Activated CD4-positive, alpha-beta T cell treated with anti-CD3 and anti-CD28 coated beads, Interleukin-10, Interleukin-2, amounts not matched to agents 100 ng/mL and 50 ng/mL, durations not matched to agents 16 hours and 8 hours (primary cell): ENCODE results near the gene RPL10A.
"Not testable (repeated sequence)": the region's sequence is repeated elsewhere in the genome, so short reads cannot be mapped to it uniquely, and the experiment has no call there.

Experiments used
- DNase-seq: peaks from one replicate; pipeline ENCODE4 v3.0.0-alpha.2; 2020

RPL10A gene

GRCh38 chr6:35468181-35468979 is at the start of gene RPL10A:
TSS of gene RPL10A (plus strand) at chr6:35468401. CDS start at chr6:35468435, 34 bp downstream.
- DNase-seq, result peak; percentile 98

- peak; percentile 29 for DNase-seq
These were observed 48.8 kb upstream of the RPL10A start for GRCh38 chr6:35419417-35419816.

- no peak for DNase-seq
These were observed 48.2 kb upstream of the RPL10A start for GRCh38 chr6:35419961-35420360.

- DNase-seq, result no peak
These were observed 42.9 kb upstream of the RPL10A start for GRCh38 chr6:35425284-35425683.

GRCh38 chr6:35426074-35426473 is 42.1 kb upstream of the RPL10A start:
- DNase-seq, result no peak

GRCh38 chr6:35427435-35427834 is 40.8 kb upstream of the RPL10A start:
- no peak for DNase-seq

DNA sequence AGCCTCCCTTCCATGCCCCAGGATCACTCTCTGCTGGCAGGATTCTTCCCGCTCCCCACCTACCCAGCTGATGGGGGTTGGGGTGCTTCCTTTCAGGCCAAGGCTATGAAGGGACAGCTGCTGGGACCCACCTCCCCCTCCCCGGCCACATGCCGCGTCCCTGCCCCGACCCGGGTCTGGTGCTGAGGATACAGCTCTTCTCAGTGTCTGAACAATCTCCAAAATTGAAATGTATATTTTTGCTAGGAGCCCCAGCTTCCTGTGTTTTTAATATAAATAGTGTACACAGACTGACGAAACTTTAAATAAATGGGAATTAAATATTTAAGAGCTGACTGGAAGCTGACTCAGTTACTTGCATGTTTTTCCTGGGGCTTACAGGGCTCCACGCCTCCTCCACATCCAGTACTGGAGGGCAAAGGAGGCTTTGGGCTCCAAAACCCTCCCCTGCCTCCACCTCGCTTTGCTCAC is 40.3 kb upstream of the RPL10A start:
- no peak for DNase-seq

- no peak for DNase-seq
These were observed 39.6 kb upstream of the RPL10A start for GRCh38 chr6:35428421-35429149.

GRCh38 chr6:35429463-35429862 is 38.7 kb upstream of the RPL10A start:
- DNase-seq, result no peak

GRCh38 chr6:35432291-35432690 is 35.9 kb upstream of the RPL10A start:
- no peak for DNase-seq

GRCh38 chr6:35432702-35433101 is 35.5 kb upstream of the RPL10A start:
- DNase-seq, result not testable (repeated sequence)

GRCh38 chr6:35435074-35435837 is 32.9 kb upstream of the RPL10A start:
- no peak for DNase-seq

- no peak for DNase-seq
These were observed 31.9 kb upstream of the RPL10A start for GRCh38 chr6:35436071-35436857.

GRCh38 chr6:35438378-35439065 is 29.7 kb upstream of the RPL10A start:
- DNase-seq, result not testable (repeated sequence)

DNA sequence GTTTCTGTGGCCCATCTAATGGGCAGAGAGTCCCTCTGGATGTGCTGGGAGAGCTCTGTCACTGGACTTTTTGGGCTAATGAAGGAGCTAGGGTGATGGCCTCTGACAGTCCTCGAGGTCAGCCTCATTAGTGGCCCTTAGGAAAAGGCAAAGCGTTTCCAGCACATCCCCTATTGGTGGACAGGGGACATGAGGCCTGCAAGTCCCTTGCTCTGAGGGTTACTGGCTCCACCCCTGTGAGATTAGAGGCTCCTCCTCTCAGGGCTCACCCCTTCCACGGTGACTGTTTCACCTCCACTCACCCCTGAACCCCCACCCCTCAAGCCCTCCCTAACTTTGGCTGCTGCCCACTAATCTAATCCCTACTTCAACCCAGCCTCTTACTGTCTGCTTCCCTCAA is 28.9 kb upstream of the RPL10A start:
- DNase-seq, result no peak

DNA sequence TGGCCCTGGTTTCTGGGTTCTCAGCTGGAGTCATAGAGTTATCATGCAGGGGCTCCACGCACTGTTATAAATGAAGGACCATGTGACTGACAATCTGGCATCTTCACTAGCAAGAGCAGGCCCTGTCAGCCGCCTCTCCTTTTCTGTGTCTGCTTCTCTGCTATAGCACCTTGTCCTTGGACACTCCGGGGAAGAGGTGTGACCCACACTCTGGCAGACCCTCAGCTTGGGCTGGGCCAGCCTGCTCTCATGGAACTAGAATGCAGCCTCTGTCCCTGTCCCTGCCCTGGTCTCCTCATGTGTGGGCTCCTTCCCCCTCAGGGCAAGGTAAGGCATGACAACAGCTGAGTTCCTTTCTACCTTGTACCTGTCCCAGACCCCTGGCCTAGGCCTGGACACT is 27.0 kb upstream of the RPL10A start:
- DNase-seq, result no peak

DNA sequence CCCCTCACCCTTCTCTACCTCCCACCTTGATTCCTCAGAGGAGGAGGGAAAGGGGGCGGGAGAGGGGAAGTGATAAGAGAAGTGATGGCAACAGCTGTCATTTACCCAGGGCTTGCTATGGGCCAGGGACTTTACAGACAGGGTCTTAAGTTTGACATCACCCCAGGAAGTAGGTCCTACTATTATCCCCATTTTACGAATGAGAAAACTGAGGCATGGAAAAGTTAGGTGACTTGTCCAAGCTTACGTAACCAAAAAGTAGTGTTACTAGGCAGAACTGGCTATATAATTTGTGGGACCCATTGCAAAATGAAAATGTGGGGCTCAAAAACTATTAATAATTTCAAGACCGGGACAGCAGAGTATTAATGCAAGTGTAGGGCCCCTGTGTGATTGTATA is 26.6 kb upstream of the RPL10A start:
- DNase-seq, result no peak

DNA sequence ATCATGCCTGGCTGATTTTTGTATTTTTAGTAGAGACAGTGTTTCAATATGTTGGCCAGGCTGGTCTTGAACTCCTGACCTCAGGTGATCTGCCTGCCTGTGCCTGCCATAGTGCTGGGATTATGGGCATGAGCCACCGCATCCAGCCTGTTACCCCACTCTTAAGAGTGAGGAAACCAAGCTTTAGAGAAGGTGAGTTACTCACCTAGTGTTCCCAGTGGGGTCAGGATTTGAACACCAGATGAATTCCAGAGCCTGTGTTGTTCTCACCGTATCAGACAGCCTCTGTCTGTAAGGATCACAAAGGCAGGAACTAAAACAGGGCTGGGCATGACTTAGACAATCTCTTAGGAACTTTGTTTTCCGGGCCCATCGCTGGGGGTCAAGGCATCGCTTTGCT is 25.5 kb upstream of the RPL10A start:
- no peak for DNase-seq

DNA sequence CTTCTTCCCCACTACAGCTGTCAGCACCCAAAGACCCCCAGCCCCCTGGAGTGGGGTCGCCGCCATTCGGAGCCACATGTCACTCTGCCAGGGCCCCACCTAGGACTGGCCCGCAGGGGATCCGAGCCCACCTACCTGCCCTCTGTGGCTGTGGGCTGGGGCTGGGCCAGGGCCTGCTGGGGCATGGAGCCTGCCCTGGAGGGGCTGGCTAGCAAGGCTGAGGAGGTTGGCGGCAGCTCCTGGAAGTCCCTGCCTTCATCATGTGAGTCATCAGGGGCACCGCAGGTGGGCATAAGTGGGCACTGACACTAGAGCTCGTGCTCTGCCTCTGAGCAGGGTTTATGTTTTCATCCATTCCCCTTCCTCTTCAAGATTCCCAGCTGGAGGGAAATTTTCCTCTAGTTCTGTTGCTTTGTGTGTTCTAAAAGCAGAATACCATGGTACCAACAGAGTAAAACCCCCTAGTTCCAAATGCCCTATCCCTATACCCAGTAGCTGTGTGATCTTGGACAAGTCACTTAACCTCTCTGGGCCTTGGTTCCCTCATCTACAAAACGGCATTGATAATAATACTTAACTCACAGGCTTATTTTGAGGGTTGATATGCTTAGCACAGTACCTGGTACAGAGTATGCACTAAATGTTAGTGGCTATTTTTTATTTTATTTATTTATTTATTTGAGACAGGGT is 24.7 kb upstream of the RPL10A start:
- DNase-seq, result no peak

GRCh38 chr6:35445691-35446090 is 22.5 kb upstream of the RPL10A start:
- DNase-seq, result peak; percentile 53

GRCh38 chr6:35448191-35448590 is 20.0 kb upstream of the RPL10A start:
- DNase-seq, result no peak
